OCI-LY7 (cell line): Measurements from ENCODE around the gene TPM4. TPM values are rescaled to one million over a fixed set of nuclear protein-coding genes. Genes with fewer than 3 reads are reported as not detected.
A peak's percentile ranks its signal among the peaks of the same experiment; 100 is the strongest.

Experiments
- BruUV-seq: library from RNA; stranded (reverse); fragments of 400-500 nt; replicated peaks from 2 replicates; lab custom pipeline; 2021; lab: Mats Ljungman, UMichigan
- CTCF ChIA-PET: fragments of 300-600 bp; sonication (Branson Sonifier 250); formaldehyde crosslinking; loops from one replicate; lab custom pipeline; 2022; ENCODE audit warnings: antibody characterized with exemption; ENCODE audit not compliant: unreplicated experiment; lab: Charles Lee
- POLR2A ChIA-PET: fragments of 300-600 bp; sonication (Branson Sonifier 250); formaldehyde crosslinking; loops from one replicate; lab custom pipeline; 2022; ENCODE audit warnings: antibody characterized with exemption; lab: Charles Lee
- DNase-seq: peaks from one replicate; pipeline ENCODE4 v3.0.0-alpha.2; 2015; ENCODE audit warnings: low spot score
- H2AFZ ChIP-seq: fragments of 200-600 bp; sonication (generic), shearing (Covaris generic); 2 replicates; pipeline ENCODE4 v1.6.1; 2014; ENCODE audit warnings: mild to moderate bottlenecking, antibody characterized with exemption, low read length, moderate library complexity
- H3K27ac ChIP-seq: fragments of 200-600 bp; sonication (generic); 2 replicates; pipeline ENCODE4 v1.5.1; 2014; ENCODE audit warnings: mixed run types, low read depth, mild to moderate bottlenecking, moderate library complexity, low read length, inconsistent platforms; ENCODE audit not compliant: poor library complexity, severe bottlenecking
- H3K36me3 ChIP-seq: fragments of 200-600 bp; sonication (generic); 2 replicates; pipeline ENCODE4 v1.6.1; 2014; ENCODE audit warnings: mild to moderate bottlenecking, antibody characterized with exemption, low read length, moderate library complexity, mixed read lengths; ENCODE audit not compliant: insufficient read depth
- H3K4me1 ChIP-seq: fragments of 200-600 bp; sonication (generic); 2 replicates; pipeline ENCODE4 v1.5.1; 2014; ENCODE audit warnings: mild to moderate bottlenecking, low read length; ENCODE audit not compliant: insufficient read depth, poor library complexity, severe bottlenecking
- H3K4me2 ChIP-seq: fragments of 200-600 bp; sonication (generic); 2 replicates; pipeline ENCODE4 v1.6.1; 2014; ENCODE audit warnings: mild to moderate bottlenecking, low read length
- H3K4me3 ChIP-seq: fragments of 200-600 bp; sonication (generic); 2 replicates; pipeline ENCODE4 v1.5.1; 2014; ENCODE audit warnings: mild to moderate bottlenecking, low read depth, low read length; ENCODE audit not compliant: poor library complexity, severe bottlenecking
- H3K79me2 ChIP-seq: fragments of 200-600 bp; sonication (generic); 2 replicates; pipeline ENCODE4 v1.6.1; 2016; ENCODE audit warnings: low read depth, mild to moderate bottlenecking, low read length, moderate library complexity, mixed read lengths; ENCODE audit not compliant: insufficient read depth
- H3K9me2 ChIP-seq: fragments of 200-600 bp; sonication (generic); 2 replicates; pipeline ENCODE4 v1.6.1; 2016; ENCODE audit warnings: mild to moderate bottlenecking, low read length, mixed read lengths; ENCODE audit not compliant: insufficient read depth
- H3K9me3 ChIP-seq: fragments of 200-600 bp; sonication (generic); 2 replicates; pipeline ENCODE4 v1.6.1; 2014; ENCODE audit warnings: mild to moderate bottlenecking, mixed run types, low read length, mixed read lengths
- H4K20me1 ChIP-seq: fragments of 200-600 bp; sonication (generic); 2 replicates; pipeline ENCODE4 v1.6.1; 2014; ENCODE audit warnings: mild to moderate bottlenecking, antibody characterized with exemption, low read length, moderate library complexity, mixed read lengths; ENCODE audit not compliant: insufficient read depth
- CTCF ChIP-seq: fragments of 200-600 bp; sonication (generic); conservative IDR thresholded peaks from 2 replicates; pipeline ENCODE4 v1.5.1; 2014; ENCODE audit warnings: mild to moderate bottlenecking, antibody characterized with exemption, low read length, moderate library complexity, mixed read lengths
- EZH2phosphoT487 ChIP-seq: fragments of 200-600 bp; sonication (generic); IDR thresholded peaks from 2 replicates; pipeline ENCODE4 v1.6.1; 2018; ENCODE audit warnings: low read depth, borderline replicate concordance, mild to moderate bottlenecking, mixed run types, antibody characterized with exemption, low read length, moderate library complexity, mixed read lengths
- intact Hi-C: fragments of 100-400 bp; cut with micrococcal nuclease; formaldehyde crosslinking; loops from one replicate; pipeline ENCODE4 v1.10.0; 2022; ENCODE audit not compliant: unreplicated experiment
- total RNA-seq, 2 experiments: library from RNA; depleted of rRNA in 1 of 2; stranded (reverse); fragments of >200 nt in 1 of 2; shearing (Covaris generic) in 1 of 2; gene quantifications; 2 replicates each; pipeline ENCODE4 v1.2.3, GENCODE V29; 2014 to 2022

Gene TPM4
- total RNA-seq, 2 experiments from 2014 or later = 98.1 to 111 TPM

DNA sequence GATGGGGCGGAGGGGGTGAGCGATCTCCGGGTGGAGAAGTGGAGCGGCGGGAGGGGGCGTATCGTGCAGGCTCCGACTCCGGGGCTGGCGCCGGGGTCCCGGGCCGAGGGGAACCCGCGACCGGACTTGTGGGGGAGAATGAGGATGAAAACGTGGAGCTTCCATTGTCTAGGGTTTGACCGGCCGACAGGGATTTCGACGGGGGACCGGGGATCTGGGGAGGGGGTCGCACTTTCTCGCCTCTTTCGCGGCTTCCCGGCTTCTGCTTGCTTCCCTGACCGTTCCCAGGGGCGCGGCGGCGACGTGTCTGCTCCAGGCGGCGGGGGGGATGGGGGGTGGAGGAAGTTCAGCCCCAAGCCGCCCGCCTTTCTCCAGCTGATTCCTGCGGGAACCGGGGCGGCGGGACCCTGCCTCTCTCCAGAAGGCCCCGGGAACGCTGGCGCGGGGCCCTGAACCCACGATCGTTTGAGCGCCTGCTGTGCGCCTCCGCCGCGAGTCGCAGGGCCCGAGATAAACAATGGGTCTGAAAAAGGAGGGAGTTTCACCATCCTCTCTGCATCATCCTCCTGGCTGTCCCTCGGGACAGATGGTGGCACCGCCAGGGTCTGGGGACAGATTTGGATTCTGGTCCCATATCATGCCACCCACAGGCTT, 790 bp downstream of the TPM4 start:
- Histone ChIP-seq H3K9me2 (no peaks in the 10 kb centered on the region), H3K79me2 (peaks cover 42% of the 10 kb centered on the region), H4K20me1 (peaks cover 10% of the 10 kb centered on the region), H3K4me2 (peak overlapping the region; percentile 97), H3K4me1 (peaks cover 56% of the 10 kb centered on the region), H3K9me3 (no peaks in the 10 kb centered on the region), H3K27ac (peak overlapping the region; percentile 96), H2AFZ (peak overlapping the region; percentile 40; the same call in 1 of the 2 replicates), H3K36me3 (peaks cover 20% of the 10 kb centered on the region), H3K4me3 (peak overlapping the region; percentile 80)
- POLR2A ChIA-PET = interaction anchor here (1.1 to 1.8 kb wide), 4 partner anchors 22 to 118 kb away, joined by 3 to 7 read pairs (median 6); partner anchors contain the start of gene HSH2D
- DNase-seq = peak; percentile 59
- intact Hi-C loops = loop anchor here (5.0 to 10.0 kb wide), 2 partner anchors 368 to 510 kb away; no protein-coding TSS in a partner anchor
- CTCF ChIA-PET = no interaction called here
- no TSS peak for BruUV-seq
- TF ChIP-seq CTCF (no peak), EZH2phosphoT487 (no peak)

DNA sequence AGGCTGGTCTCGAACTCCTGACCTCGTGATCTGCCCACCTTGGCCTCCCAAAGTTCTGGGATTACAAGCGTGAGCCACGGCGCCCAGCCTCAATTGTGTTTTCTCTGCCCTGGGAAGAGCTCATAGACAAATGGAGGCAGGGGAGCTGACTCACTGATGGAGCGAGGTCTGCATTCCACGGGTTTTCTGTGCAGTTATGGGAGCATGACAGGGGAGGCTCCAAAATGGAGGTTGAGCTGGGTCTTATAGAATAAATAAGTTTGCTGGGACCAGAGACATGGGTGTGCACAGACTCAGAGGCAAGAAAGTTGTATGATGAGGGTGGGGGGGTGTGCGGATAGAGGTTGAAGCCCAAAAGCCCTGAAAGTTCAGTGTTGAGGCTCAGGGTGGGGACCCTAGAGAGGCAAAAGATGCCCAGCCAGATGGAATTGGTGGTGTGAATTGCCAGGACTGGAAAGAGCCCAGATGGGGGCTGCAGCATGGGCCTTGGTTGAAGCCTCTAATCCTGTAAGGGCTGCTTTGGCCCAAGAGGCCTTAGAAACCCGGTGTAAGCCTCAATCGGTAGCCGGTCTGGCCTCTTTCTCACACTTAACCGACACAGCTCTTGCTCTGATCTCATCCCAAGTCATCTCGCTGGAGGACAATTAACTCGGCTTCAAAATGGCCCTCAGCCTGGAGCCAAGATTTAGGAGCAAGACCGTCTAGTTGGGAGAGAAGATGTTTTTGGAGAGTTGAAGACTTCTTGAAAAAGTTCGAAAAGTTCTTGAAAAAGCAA, 1.9 kb downstream of the TPM4 start:
- peak overlapping the region; percentile 80 for H3K4me3 ChIP-seq
- CTCF ChIA-PET = no interaction called here
- H3K27ac ChIP-seq = peak overlapping the region; percentile 96
- H4K20me1 ChIP-seq = peaks cover 10% of the 10 kb centered on the region
- H3K9me2 ChIP-seq = no peaks in the 10 kb centered on the region
- peaks cover 30% of the 10 kb centered on the region for H3K36me3 ChIP-seq
- H3K4me2 ChIP-seq = peak overlapping the region; percentile 97
- intact Hi-C loops = loop anchor here (1.0 to 10.0 kb wide), 4 partner anchors 33 to 509 kb away; partner anchors contain the start of gene RAB8A
- peaks cover 42% of the 10 kb centered on the region for H3K79me2 ChIP-seq
- no peaks in the 10 kb centered on the region for H3K9me3 ChIP-seq
- TF ChIP-seq EZH2phosphoT487 (no peak), CTCF (no peak)
- POLR2A ChIA-PET = interaction anchor here (0.6 to 1.8 kb wide), 6 partner anchors 21 to 1948 kb away, joined by 3 to 5 read pairs (median 3); no protein-coding TSS in a partner anchor
- peaks cover 52% of the 10 kb centered on the region for H3K4me1 ChIP-seq
- no peak overlapping the region for H2AFZ ChIP-seq
- BruUV-seq = TSS peak; percentile 86
- peak; percentile 54 for DNase-seq
